8988T (cell line): ENCODE results near the gene TSC2.
"Not testable (repeated sequence)": the region's sequence is repeated elsewhere in the genome, so short reads cannot be mapped to it uniquely, and the experiment has no call there.

Experiments used
- DNase-seq: peaks from one replicate; pipeline ENCODE4 v3.0.0; 2011

TSC2 gene

DNA sequence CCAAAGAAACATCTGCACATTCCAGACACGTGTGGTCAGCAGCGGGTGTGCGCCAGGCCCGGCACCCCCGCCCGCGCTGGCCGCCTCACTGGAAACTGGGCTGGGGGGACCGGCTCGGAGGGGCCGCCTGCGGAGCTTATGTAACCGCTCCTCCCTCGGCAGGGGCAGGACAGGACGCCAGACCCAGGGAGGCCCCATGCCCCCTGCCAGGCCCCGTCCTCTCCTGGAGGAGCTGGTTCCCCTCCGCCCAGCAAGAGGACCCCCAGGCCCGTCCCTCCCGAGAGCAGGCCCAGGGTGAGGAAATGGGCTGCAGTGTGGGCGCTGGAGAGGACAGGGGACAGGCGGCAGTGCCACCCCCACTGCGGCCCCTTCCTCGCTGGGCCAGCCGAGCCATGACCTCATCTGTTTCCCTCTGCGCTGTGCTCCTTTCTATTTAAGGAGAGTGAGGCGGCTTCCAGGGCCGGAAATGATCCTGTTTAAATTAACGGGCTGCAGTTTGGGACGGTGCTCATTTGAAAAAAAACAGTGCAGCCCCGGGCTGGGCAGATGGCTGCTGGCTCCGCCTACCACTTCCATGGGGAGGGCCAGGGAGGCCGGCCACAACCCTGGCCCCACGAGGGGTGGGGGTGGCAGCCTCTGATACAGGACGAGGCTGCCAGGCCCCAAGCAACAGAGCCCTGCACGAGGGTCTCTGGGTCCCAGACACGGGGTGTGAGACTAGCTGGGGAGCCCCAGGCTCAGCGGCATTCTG, 77.1 kb downstream of the TSC2 start:
- not testable (repeated sequence) for DNase-seq

DNA sequence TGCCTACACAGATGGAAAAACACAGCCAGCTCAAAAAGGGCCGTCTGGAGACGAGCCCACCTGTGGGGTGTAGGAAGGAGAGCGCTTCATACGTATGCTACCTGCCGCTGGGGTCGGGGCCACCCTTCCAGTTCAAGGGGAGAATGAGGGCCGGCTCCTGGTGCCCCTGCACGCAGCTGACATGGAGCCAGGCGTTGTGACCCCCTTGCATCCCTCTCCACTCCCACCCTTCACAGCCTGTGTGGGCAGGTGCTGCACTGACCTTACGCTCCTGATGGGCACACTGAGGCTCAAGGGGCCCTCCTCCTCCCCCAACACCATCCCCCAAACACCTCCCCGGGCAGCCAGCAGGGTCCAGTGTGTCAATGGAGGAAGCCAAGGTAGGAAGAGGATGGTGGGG, 77.8 kb downstream of the TSC2 start:
- DNase-seq, result not testable (repeated sequence)

- DNase-seq, result not testable (repeated sequence)
Observed at GRCh38 chr16:2126161-2126743, 78.5 kb downstream of the TSC2 start.

DNA sequence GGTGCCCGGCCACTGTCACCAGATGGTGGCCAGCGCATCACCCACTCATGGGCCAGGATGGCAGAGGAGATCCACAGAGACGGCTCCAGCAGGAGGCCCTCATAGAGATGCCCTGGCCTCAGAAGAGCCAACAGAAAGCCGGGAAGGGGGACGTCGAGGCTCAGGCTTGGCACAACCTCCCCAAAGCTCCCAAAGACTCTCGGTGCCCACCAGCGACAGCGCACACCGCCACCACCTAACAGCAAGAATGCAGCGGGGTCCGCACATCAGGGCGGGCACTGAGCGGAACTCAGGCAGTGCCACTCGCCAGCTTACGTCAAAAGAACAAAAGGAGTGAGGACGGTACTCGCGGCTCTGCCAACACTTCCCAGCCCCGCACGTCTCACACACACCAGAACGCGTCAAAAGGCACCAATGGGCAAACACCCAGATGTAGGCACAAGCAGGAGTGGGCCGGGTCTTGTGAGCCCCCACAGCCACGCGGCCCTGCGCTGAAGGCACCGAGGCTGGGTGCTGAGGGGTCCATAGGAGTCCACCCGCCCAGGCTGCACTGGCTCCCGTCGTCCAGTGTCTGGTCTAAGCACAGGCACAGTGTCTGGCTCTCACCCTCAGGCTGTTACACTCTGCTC, 79.3 kb downstream of the TSC2 start:
- DNase-seq, result not testable (repeated sequence)

DNA sequence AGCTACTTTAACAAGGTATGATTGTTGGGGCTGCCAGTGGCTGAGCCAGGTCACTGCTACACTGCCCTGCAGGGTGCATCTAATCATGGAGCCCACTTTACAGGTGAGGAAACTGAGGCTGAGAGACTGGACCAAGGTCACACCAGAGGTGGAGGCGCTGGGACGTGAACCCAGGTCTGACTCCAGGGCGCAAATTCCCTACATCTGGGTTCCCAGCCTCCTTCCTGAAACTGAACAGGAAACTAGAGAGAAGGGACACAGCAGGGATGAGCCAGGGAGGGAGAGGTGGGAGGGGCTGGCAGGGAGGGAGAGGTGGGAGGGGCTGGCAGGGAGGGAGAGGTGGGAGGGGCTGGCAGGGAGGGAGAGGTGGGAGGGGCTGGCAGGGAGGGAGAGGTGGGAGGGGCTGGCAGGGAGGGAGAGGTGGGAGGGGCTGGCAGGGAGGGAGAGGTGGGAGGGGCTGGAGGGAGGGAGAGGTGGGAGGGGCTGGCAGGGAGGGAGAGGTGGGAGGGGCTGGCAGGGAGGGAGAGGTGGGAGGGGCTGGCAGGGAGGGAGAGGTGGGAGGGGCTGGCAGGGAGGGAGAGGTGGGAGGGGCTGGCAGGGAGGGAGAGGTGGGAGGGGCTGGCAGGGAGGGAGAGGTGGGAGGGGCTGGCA, 80.0 kb downstream of the TSC2 start:
- not testable (repeated sequence) for DNase-seq

DNA sequence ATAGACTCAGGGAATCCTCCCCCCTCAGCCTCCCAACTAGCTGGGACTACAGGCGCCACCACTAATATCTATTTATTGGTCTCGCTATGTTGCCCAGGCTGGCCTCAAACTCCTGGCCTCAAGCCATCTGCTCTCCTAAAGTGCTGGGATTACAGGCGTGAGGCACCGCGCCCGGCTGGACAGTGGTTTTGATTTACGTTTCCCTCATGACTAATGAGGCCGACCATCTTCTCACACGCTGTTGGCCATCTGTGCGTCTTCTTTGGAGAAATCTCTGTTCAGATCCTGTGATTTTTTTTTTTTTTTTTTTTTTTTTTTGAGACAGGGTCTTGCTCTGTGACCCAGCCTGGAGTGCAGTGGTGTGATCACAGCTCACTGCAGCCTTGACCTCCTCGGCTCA, 81.5 kb downstream of the TSC2 start:
- DNase-seq, result not testable (repeated sequence)

GRCh38 chr16:2129890-2130447, 82.2 kb downstream of the TSC2 start:
- not testable (repeated sequence) for DNase-seq

GRCh38 chr16:2133797-2134196, 86.0 kb downstream of the TSC2 start:
- DNase-seq, result not testable (repeated sequence)

DNA sequence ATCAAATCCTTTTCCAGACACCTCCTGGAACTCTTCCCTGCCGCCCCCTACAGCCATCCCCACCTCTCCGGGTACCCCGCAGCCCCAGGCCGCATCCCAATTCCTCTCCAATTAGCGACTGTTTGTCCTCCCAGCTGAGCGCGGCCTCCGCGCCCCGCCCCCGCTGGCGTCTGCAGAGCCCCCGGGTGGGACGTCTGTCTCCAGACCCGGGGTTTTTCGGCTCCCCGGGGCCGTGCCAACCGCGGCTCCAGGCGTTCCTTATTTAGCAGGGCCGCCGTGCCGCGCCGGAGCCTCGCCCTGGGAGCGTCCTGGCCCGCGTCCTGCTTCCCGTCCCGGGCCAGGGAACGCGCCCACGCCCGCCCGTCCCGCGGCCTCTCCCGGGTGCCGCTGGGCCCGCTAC, 87.3 kb downstream of the TSC2 start:
- not testable (repeated sequence) for DNase-seq

- not testable (repeated sequence) for DNase-seq
Observed at GRCh38 chr16:2135770-2136490, 88.1 kb downstream of the TSC2 start, which contains the start of gene PKD1. PKD1 (minus strand) TSS chr16:2135898; CDS start chr16:2135689, 209 bp downstream.
